CD14-positive monocyte (primary cell): ENCODE measurements around the gene IPP. TPM values are rescaled to one million over a fixed set of nuclear protein-coding genes. Genes with fewer than 3 reads are reported as not detected.
"Not testable (repeated sequence)": the region's sequence is repeated elsewhere in the genome, so short reads cannot be mapped to it uniquely, and the experiment has no call there.

Experiments used
- DNase-seq, 3 donors: peaks; one replicate each; pipeline ENCODE4 v3.0.0-alpha.2; 2011 to 2022
- H2AFZ ChIP-seq: 2 replicates; pipeline ENCODE4 v1.6.0; 2012; ENCODE audit warnings: mild to moderate bottlenecking, low read depth, low read length, inconsistent platforms; ENCODE audit not compliant: insufficient read depth, poor library complexity, severe bottlenecking
- H3K27ac ChIP-seq, 2 donors: 1 replicate in 1 of 2; 2 replicates in 1 of 2; pipeline ENCODE4 v1.5.1; 2012 to 2013; ENCODE audit warnings: low read length in 2 of 2, control low read depth in 1 of 2, inconsistent platforms in 1 of 2, low read depth in 1 of 2, mild to moderate bottlenecking in 1 of 2
- H3K27me3 ChIP-seq, 2 donors: one replicate each; pipeline versions ENCODE4 v1.6.0 to v1.6.1; 2011 to 2013; ENCODE audit warnings: low read length in 2 of 2; ENCODE audit not compliant: control insufficient read depth in 2 of 2, insufficient read depth in 2 of 2
- H3K36me3 ChIP-seq, 2 donors: replicated peaks in 1 of 2; 1 replicate in 1 of 2; 2 replicates in 1 of 2; pipeline versions ENCODE4 v1.5.1 to v1.6.1; 2012 to 2013; ENCODE audit warnings: low read length in 2 of 2, control low read depth in 1 of 2, inconsistent platforms in 1 of 2, mild to moderate bottlenecking in 1 of 2; ENCODE audit not compliant: insufficient read depth in 2 of 2, control insufficient read depth in 1 of 2
- H3K4me1 ChIP-seq, 2 donors: 1 replicate in 1 of 2; 2 replicates in 1 of 2; pipeline versions ENCODE4 v1.5.1 to v1.6.1; 2012 to 2013; ENCODE audit warnings: low read length in 2 of 2, control low read depth in 1 of 2, inconsistent platforms in 1 of 2, mild to moderate bottlenecking in 1 of 2, moderate library complexity in 1 of 2; ENCODE audit not compliant: insufficient read depth in 2 of 2, control insufficient read depth in 1 of 2
- H3K4me2 ChIP-seq: replicated peaks from 2 replicates; pipeline ENCODE3; 2012; ENCODE audit warnings: low read length, moderate library complexity, mild to moderate bottlenecking; ENCODE audit not compliant: poor library complexity, severe bottlenecking; ENCODE audit errors: extremely low read depth
- H3K4me3 ChIP-seq, 3 experiments: fragments of 200-600 bp in 1 of 3; sonication (generic) in 1 of 3; replicated peaks in 1 of 3; 1 replicate in 2 of 3; 2 replicates in 1 of 3; pipeline ENCODE4 v1.5.1; 2011 to 2013; ENCODE audit warnings: low read length in 3 of 3, mild to moderate bottlenecking in 3 of 3, control low read depth in 2 of 3, low read depth in 2 of 3, inconsistent platforms in 1 of 3, moderate library complexity in 1 of 3
- H3K79me2 ChIP-seq: 2 replicates; pipeline ENCODE4 v1.6.0; 2012; ENCODE audit warnings: mild to moderate bottlenecking, control low read depth, inconsistent platforms, low read length, moderate library complexity; ENCODE audit not compliant: insufficient read depth
- H3K9ac ChIP-seq: 2 replicates; pipeline ENCODE4 v1.6.0; 2017; ENCODE audit warnings: low read length, mild to moderate bottlenecking; ENCODE audit not compliant: insufficient read depth, poor library complexity, severe bottlenecking
- H3K9me3 ChIP-seq, 2 donors: replicated peaks in 1 of 2; 1 replicate in 1 of 2; 2 replicates in 1 of 2; pipeline versions ENCODE4 v1.5.1 to v1.6.1; 2012 to 2013; ENCODE audit warnings: low read length in 2 of 2, control low read depth in 1 of 2; ENCODE audit not compliant: control insufficient read depth in 1 of 2, insufficient read depth in 1 of 2
- H4K20me1 ChIP-seq: 2 replicates; pipeline ENCODE4 v1.6.0; 2012; ENCODE audit warnings: mild to moderate bottlenecking, low read length, control low read depth, moderate library complexity; ENCODE audit not compliant: insufficient read depth
- H3K27ac Mint-ChIP-seq, 7 donors: one replicate each; pipeline ENCODE4 v1.8.0; 2020; ENCODE audit warnings: mild to moderate bottlenecking in 7 of 7, mixed read lengths in 7 of 7, moderate library complexity in 6 of 7, inconsistent platforms in 2 of 7
- H3K27me3 Mint-ChIP-seq, 3 donors: one replicate each; pipeline ENCODE4 v1.8.0; 2021 to 2022; ENCODE audit warnings: low read depth in 3 of 3, mild to moderate bottlenecking in 3 of 3, mixed read lengths in 3 of 3, moderate library complexity in 3 of 3, inconsistent platforms in 1 of 3
- H3K36me3 Mint-ChIP-seq, 2 donors: one replicate each; pipeline ENCODE4 v1.8.0; 2020; ENCODE audit warnings: mixed read lengths in 2 of 2, inconsistent platforms in 1 of 2, mild to moderate bottlenecking in 1 of 2
- H3K4me1 Mint-ChIP-seq: one replicate; pipeline ENCODE4 v1.8.0; 2020; ENCODE audit warnings: mild to moderate bottlenecking, mixed read lengths
- H3K4me3 Mint-ChIP-seq, 2 donors: one replicate each; pipeline ENCODE4 v1.8.0; 2020; ENCODE audit warnings: mild to moderate bottlenecking in 2 of 2, mixed read lengths in 2 of 2, moderate library complexity in 1 of 2
- H3K9me3 Mint-ChIP-seq, 7 donors: one replicate each; pipeline ENCODE4 v1.8.0; 2020 to 2022; ENCODE audit warnings: mixed read lengths in 7 of 7, mild to moderate bottlenecking in 6 of 7, moderate library complexity in 6 of 7, inconsistent platforms in 2 of 7
- WGBS: methylation state at CpG from one replicate; pipeline ENCODE4 v1.1.5; 2013; ENCODE audit warnings: missing lambda C conversion rate; ENCODE audit not compliant: insufficient coverage; 5-methylcytosine and 5-hydroxymethylcytosine counted together
- intact Hi-C, 2 donors: fragments of 100-400 bp; cut with micrococcal nuclease; formaldehyde crosslinking; loops; one replicate each; pipeline versions ENCODE4 v1.15.0 to v1.15.1; 2023
- polyA plus RNA-seq, 3 donors: library from polyadenylated mRNA; depleted of rRNA in 1 of 3; unstranded in 2 of 3; stranded (reverse) in 1 of 3; fragments of 300-500 nt in 2 of 3; fragments of >200 nt in 1 of 3; fragmentation: Illumina TruSeq in 2 of 3; gene quantifications; 1 replicate in 2 of 3; 2 replicates in 1 of 3; pipeline ENCODE4 v1.2.3, GENCODE V29; 2012 to 2021
- TF ChIP-seq, protein P1 (sequence below): fragments of 200-600 bp; IDR thresholded peaks from one replicate; pipeline ENCODE4 v1.8.0; 2022; ENCODE audit warnings: antibody characterized with exemption, mild to moderate bottlenecking

Gene IPP
- polyA plus RNA-seq, 3 donors = 0.35 to 1.4 (median 1.4) TPM

DNA sequence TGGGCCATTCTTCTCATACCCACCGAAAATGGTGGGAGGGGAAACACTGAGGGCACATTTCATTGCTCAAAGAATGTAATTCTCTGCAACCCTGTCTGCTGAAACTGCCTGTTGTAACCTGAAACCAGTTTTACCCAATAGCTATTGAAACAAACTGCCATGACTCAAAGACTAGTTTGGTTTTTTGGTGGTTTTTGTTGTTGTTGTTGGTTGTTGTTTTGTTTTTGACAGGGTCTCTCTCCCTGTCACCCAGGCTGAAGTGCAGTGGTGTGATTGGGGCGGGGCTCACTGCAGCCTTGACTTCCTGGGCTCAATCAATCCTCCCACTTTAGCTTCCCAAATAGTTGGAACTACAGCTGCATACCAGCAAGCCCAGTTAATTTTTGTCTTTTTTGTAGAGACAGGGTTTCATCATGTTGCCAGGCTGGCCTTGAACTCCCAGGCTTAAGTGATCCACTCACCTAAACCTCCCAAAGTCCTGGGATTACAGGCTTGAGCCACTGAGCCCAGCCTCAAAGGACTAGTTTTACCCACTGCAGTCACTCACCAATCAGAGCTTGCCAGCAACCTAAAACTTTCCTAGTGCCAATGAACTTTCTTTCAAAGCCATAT, 2.1 kb upstream of the IPP start:
- peak overlapping the region; percentile 63 for H2AFZ ChIP-seq
- H3K4me2 ChIP-seq = no peak overlapping the region
- no peaks in the 10 kb centered on the region for H3K36me3 ChIP-seq
- no peaks in the 10 kb centered on the region for H3K27me3 Mint-ChIP-seq
- no CpG with 5 or more reads among the region's 2 CpGs for WGBS
- no peak for DNase-seq
- peaks cover 12 to 23% (median 19%) of the 10 kb centered on the region in 7 donors for H3K9me3 Mint-ChIP-seq
- H3K36me3 Mint-ChIP-seq = peaks cover 0 to 2% of the 10 kb centered on the region in 2 donors
- peaks cover 13 to 31% of the 10 kb centered on the region in 2 donors for H3K4me1 ChIP-seq
- H3K4me1 Mint-ChIP-seq = peaks cover 21% of the 10 kb centered on the region
- no peaks in the 10 kb centered on the region for H3K27me3 ChIP-seq
- peaks cover 10 to 15% of the 10 kb centered on the region in 2 donors for H3K9me3 ChIP-seq
- H3K4me3 ChIP-seq = no peak overlapping the region
- TF ChIP-seq, protein P1, sequence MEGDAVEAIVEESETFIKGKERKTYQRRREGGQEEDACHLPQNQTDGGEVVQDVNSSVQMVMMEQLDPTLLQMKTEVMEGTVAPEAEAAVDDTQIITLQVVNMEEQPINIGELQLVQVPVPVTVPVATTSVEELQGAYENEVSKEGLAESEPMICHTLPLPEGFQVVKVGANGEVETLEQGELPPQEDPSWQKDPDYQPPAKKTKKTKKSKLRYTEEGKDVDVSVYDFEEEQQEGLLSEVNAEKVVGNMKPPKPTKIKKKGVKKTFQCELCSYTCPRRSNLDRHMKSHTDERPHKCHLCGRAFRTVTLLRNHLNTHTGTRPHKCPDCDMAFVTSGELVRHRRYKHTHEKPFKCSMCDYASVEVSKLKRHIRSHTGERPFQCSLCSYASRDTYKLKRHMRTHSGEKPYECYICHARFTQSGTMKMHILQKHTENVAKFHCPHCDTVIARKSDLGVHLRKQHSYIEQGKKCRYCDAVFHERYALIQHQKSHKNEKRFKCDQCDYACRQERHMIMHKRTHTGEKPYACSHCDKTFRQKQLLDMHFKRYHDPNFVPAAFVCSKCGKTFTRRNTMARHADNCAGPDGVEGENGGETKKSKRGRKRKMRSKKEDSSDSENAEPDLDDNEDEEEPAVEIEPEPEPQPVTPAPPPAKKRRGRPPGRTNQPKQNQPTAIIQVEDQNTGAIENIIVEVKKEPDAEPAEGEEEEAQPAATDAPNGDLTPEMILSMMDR = no peak
- peak overlapping the region in 2 of 7 donors; percentile 30 to 38 for H3K27ac Mint-ChIP-seq
- H3K4me3 Mint-ChIP-seq = no peak overlapping the region
- intact Hi-C loops = loop anchor here in 1 of 2 donors (5.0 kb wide), 1 partner anchor 50 kb away; the partner anchor contains the start of gene MAST2
- no peaks in the 10 kb centered on the region for H4K20me1 ChIP-seq
- no peaks in the 10 kb centered on the region for H3K79me2 ChIP-seq
- H3K27ac ChIP-seq = no peak overlapping the region
- no peak overlapping the region for H3K9ac ChIP-seq

DNA sequence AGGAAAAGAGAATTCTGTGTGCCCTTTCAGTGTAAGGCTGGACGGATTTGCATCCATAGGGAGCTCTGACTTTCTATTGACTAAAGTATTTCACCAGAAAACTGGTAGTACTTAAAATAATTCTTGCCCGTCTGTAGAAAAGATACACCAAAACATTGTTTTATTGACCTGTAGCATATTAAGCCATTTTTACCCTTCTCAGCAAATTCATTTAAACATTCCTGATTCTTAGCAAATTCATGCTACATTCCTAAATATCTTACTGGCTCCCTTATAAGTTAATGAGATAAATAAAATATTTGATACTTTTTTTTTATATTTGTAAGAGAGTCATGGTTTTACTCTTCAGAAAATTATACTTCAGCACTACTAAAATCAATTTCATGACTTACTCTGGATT, 1.6 kb upstream of the IPP start:
- peaks cover 0 to 2% of the 10 kb centered on the region in 2 donors for H3K36me3 Mint-ChIP-seq
- H3K36me3 ChIP-seq = no peaks in the 10 kb centered on the region
- intact Hi-C loops = loop anchor here in 1 of 2 donors (5.0 kb wide), 1 partner anchor 50 kb away; the partner anchor contains the start of gene MAST2

DNA sequence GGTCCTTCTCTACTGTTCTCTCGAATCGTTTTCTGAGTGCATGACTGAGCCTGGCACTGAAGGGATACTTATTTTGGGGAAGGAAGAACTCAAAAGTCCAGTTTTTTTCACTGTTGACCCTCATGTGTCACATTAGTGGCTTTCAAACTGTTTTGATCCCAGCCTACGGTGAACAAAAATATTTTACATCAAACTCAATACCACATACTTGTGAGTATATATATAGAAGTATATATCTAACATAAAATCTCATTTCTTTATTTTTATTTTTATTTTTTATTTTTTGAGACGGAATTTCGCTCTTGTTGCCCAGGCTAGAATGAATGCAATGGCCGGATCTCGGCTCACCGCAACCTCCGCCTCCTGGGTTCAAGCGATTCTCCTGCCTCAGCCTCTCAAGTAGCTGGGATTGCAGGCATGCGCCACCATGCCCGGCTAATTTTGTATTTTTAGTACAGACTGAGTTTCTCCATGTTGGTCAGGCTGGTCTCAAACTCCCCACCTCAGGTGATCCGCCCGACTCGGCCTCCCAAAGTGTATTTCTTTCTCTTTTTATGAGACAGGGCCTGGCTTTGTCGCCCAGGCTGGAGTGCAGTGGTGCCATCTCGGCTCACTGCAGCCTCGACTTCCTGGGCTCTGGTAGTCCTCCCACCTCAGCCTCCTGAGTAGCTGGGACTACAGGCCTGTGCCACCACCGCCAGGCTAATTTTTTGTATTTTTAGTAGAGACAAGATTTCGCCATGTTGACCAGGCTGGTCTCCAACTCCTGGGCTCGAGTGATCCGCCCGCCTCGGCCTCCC, 786 bp upstream of the IPP start:
- Histone ChIP-seq H3K4me3 (peak overlapping the region; percentile 33 to 70 (median 41)), H3K4me1 (peaks cover 13 to 31% of the 10 kb centered on the region in 2 donors), H2AFZ (peak overlapping the region; percentile 88), H3K9me3 (peaks cover 10 to 15% of the 10 kb centered on the region in 2 donors), H3K4me2 (peak overlapping the region; percentile 72), H3K27ac (peak overlapping the region; percentile 91 to 98), H3K9ac (peak overlapping the region; percentile 79)
- WGBS = 89% methylated on average over 9 of the region's 24 CpGs
- Mint-ChIP-seq H3K27ac (peak overlapping the region; percentile 97 to 100 (median 98)), H3K4me1 (peaks cover 21% of the 10 kb centered on the region), H3K9me3 (peaks cover 12 to 23% (median 19%) of the 10 kb centered on the region in 7 donors), H3K4me3 (peak overlapping the region; percentile 83 to 90)
- H4K20me1 ChIP-seq, H3K79me2 ChIP-seq, H3K36me3 Mint-ChIP-seq, H3K27me3 ChIP-seq, DNase-seq, H3K27me3 Mint-ChIP-seq, H3K36me3 ChIP-seq: not testable (repeated sequence)
- intact Hi-C loops = loop anchor here (2.0 to 5.0 kb wide), 4 partner anchors 51 to 64 kb away; partner anchors contain the start of genes MAST2 (in 2 of the 2), GPBP1L1 (in 1 of the 2) and TMEM69 (in 1 of the 2)

More for the DNA sequence above, 1.6 kb upstream of the IPP start:
- H4K20me1 ChIP-seq = no peaks in the 10 kb centered on the region
- peaks cover 13 to 31% of the 10 kb centered on the region in 2 donors for H3K4me1 ChIP-seq
- H3K9ac ChIP-seq = no peak overlapping the region
- peak overlapping the region in 2 of 7 donors; percentile 58 to 76 for H3K27ac Mint-ChIP-seq
- peak overlapping the region; percentile 63 for H2AFZ ChIP-seq
- no peaks in the 10 kb centered on the region for H3K79me2 ChIP-seq
- H3K9me3 ChIP-seq = peaks cover 10 to 15% of the 10 kb centered on the region in 2 donors
- no peak overlapping the region for H3K4me3 Mint-ChIP-seq
- H3K4me1 Mint-ChIP-seq = peaks cover 21% of the 10 kb centered on the region
- DNase-seq = no peak
- H3K9me3 Mint-ChIP-seq = peaks cover 12 to 23% (median 19%) of the 10 kb centered on the region in 7 donors
- no peaks in the 10 kb centered on the region for H3K27me3 ChIP-seq
- H3K4me2 ChIP-seq = no peak overlapping the region
- TF ChIP-seq, protein P1 = no peak
- H3K27me3 Mint-ChIP-seq = no peaks in the 10 kb centered on the region
- H3K27ac ChIP-seq = no peak overlapping the region
- WGBS = no CpG with 5 or more reads among the region's 2 CpGs
- no peak overlapping the region for H3K4me3 ChIP-seq
